Ishikawa (cell line): ENCODE data around the gene C19orf53.

ENCODE experiments used
- EGR1 ChIP-seq: IDR thresholded peaks from 2 replicates; pipeline ENCODE4 v1.6.1; 2012
- EP300 ChIP-seq: IDR thresholded peaks from 2 replicates; pipeline ENCODE4 v1.6.1; 2012; ENCODE audit warnings: borderline replicate concordance
- REST ChIP-seq: IDR thresholded peaks from 2 replicates; pipeline ENCODE4 v1.6.1; 2012; ENCODE audit warnings: low read depth, mild to moderate bottlenecking
- TAF1 ChIP-seq: IDR thresholded peaks from 2 replicates; pipeline ENCODE4 v1.6.1; 2012; ENCODE audit warnings: low read depth, mild to moderate bottlenecking
- TCF12 ChIP-seq: IDR thresholded peaks from 2 replicates; pipeline ENCODE4 v1.6.1; 2012; ENCODE audit warnings: low read depth
- YY1 ChIP-seq: IDR thresholded peaks from 2 replicates; pipeline ENCODE4 v1.6.1; 2012; ENCODE audit warnings: low read depth

- TF ChIP-seq YY1 (no peak), EGR1 (no peak), TAF1 (no peak), EP300 (no peak), TCF12 (no peak), REST (no peak)
Measured at GRCh38 chr19:13824703-13825102, 50.4 kb downstream of the C19orf53 start.
